ENCODE data around the gene SF3A1.

DNA sequence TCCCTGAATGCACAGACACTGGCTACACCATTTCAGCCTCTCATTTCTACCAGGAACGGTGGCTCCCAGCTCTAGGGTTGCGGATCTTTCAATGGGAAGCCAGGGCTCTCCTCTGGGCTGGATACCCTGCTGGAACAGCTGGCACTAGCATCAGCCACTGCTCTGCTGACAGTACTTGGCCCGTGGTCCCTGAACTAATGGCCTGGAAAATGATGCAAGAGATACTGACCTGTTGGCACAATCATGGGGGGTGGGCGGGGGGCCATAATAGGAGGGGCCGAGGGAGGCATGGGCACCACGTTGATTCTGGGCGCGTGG, 19.3 kb downstream of the SF3A1 start:
- TF ChIP-seq, protein P1, sequence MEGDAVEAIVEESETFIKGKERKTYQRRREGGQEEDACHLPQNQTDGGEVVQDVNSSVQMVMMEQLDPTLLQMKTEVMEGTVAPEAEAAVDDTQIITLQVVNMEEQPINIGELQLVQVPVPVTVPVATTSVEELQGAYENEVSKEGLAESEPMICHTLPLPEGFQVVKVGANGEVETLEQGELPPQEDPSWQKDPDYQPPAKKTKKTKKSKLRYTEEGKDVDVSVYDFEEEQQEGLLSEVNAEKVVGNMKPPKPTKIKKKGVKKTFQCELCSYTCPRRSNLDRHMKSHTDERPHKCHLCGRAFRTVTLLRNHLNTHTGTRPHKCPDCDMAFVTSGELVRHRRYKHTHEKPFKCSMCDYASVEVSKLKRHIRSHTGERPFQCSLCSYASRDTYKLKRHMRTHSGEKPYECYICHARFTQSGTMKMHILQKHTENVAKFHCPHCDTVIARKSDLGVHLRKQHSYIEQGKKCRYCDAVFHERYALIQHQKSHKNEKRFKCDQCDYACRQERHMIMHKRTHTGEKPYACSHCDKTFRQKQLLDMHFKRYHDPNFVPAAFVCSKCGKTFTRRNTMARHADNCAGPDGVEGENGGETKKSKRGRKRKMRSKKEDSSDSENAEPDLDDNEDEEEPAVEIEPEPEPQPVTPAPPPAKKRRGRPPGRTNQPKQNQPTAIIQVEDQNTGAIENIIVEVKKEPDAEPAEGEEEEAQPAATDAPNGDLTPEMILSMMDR (IDR thresholded peaks at IDR 0.05; ENCODE audit: poor library complexity), result no peak
- TF ChIP-seq EZH2phosphoT487 (IDR thresholded peaks at IDR 0.05; ENCODE audit: low read depth, severe bottlenecking, unreplicated experiment), result no peak

Data from hepatocyte (in vitro differentiated cells).